ENCODE data around the gene CYP4F8.

- TF ChIP-seq CTCF (IDR thresholded peaks at IDR 0.05; ENCODE audit: low read depth, low read length, poor library complexity, severe bottlenecking) (no peak), EZH2phosphoT487 (IDR thresholded peaks at IDR 0.05; ENCODE audit: borderline replicate concordance, low read length) (no peak)
Observed at GRCh38 chr19:15575406-15575805, 39.6 kb upstream of the CYP4F8 start.

Data from DOHH2 (cell line).